GM12872 (cell line): ENCODE measurements around the gene MMP24OS.

ENCODE experiments used
- TF ChIP-seq, protein P1 (sequence below): IDR thresholded peaks from 3 replicates; pipeline ENCODE4 v1.5.1; 2011; ENCODE audit warnings: low read depth, mild to moderate bottlenecking, low read length, moderate library complexity; ENCODE audit not compliant: insufficient read depth

MMP24OS gene

GRCh38 chr20:35286077-35286898 is 8.4 kb upstream of the MMP24OS start:
- TF ChIP-seq, protein P1, sequence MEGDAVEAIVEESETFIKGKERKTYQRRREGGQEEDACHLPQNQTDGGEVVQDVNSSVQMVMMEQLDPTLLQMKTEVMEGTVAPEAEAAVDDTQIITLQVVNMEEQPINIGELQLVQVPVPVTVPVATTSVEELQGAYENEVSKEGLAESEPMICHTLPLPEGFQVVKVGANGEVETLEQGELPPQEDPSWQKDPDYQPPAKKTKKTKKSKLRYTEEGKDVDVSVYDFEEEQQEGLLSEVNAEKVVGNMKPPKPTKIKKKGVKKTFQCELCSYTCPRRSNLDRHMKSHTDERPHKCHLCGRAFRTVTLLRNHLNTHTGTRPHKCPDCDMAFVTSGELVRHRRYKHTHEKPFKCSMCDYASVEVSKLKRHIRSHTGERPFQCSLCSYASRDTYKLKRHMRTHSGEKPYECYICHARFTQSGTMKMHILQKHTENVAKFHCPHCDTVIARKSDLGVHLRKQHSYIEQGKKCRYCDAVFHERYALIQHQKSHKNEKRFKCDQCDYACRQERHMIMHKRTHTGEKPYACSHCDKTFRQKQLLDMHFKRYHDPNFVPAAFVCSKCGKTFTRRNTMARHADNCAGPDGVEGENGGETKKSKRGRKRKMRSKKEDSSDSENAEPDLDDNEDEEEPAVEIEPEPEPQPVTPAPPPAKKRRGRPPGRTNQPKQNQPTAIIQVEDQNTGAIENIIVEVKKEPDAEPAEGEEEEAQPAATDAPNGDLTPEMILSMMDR: no peak

DNA sequence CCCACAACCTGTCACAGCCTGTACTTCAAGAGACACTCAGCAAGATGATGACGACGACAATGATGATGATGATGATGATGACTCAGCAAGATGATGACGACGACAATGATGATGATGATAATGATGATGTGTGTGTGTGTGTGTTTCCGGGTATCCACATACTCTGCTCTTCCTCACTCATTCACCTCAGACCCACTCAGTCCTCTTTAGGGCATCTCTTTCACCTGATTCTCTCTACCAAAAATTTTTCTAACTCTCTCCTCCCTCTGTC is 7.8 kb upstream of the MMP24OS start:
- TF ChIP-seq, protein P1: no peak

DNA sequence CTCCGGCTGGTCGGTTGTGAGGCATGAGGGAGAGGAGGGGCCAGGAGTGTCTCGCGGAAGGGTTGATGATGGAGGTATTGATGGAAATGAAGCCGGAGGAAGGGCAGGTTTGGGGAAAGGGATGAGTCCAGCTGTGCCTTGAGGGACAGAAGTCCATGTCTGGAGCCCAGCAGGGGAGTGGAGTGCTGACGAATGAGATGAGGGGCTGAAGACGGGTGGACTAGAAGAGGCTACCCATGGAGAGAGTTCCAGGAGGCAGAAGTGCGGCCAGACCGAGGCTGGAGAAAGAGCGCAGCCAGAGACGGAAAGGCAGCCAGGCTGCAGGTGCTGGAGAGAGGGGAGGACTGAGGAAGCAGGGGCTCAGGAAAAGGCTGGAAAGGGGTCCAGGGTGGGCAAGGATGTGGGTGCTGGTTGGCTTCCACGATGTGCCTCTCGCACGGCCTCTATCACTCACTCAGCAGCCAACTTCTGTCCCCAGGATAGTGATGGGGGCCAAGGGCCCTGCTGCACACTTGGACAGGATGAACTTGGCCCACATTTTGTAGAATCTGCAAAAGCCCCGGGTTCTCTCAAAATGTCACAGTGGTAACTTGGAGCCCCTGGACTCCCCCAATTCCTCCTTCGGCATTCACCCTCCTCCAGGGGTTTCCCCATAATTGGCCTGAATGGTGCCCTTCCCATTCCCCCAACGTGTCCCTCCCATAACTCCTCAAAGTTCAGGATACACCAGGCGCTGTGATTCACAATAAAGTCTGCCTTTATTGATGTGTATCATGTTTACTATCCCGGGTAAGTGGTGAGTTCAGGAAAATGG is 7.3 kb upstream of the MMP24OS start:
- TF ChIP-seq, protein P1: no peak

- TF ChIP-seq, protein P1: no peak
Observed at GRCh38 chr20:35284267-35284991, 6.5 kb upstream of the MMP24OS start, which contains the start of gene EIF6. EIF6 (minus strand) TSS chr20:35284772; CDS start chr20:35284487, 285 bp downstream.

- TF ChIP-seq, protein P1: no peak
Observed at GRCh38 chr20:35283441-35284266, 5.7 kb upstream of the MMP24OS start.

- TF ChIP-seq, protein P1: no peak
Observed at GRCh38 chr20:35281506-35282101, 3.7 kb upstream of the MMP24OS start.
